GM12801 (cell line): ENCODE results near the gene DGKD.

Experiments
- TF ChIP-seq, protein P1 (sequence below): IDR thresholded peaks from one replicate; pipeline ENCODE4 v1.5.1; 2011; ENCODE audit warnings: control low read depth; ENCODE audit not compliant: insufficient read length; ENCODE audit errors: extremely low read depth

The DGKD gene

DNA sequence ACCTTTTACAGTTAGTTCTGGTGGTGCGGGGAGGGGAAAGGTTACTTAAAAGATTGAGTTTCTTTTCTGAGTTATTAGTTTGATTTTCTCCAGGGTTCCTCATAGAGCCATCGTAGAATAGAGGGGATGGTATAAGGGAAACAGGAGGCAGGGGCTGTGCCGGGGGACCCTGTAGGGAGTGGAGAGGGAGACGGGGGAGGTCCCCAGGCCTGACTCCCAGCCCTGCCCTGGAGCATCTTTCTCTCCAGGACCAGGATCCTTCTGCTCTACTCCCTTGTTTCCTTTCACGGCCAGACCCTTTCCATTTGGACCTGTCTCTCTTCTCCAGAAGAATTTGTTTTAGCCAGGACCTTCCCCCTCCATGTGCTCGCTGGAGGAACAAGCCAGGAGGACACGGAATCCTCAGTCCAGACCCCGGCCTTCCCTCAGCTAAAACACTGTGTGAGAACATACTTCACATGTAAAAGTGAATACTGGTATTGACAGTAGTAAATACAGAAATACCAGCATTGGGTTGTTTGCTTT, 35.4 kb downstream of the DGKD start:
- TF ChIP-seq, protein P1, sequence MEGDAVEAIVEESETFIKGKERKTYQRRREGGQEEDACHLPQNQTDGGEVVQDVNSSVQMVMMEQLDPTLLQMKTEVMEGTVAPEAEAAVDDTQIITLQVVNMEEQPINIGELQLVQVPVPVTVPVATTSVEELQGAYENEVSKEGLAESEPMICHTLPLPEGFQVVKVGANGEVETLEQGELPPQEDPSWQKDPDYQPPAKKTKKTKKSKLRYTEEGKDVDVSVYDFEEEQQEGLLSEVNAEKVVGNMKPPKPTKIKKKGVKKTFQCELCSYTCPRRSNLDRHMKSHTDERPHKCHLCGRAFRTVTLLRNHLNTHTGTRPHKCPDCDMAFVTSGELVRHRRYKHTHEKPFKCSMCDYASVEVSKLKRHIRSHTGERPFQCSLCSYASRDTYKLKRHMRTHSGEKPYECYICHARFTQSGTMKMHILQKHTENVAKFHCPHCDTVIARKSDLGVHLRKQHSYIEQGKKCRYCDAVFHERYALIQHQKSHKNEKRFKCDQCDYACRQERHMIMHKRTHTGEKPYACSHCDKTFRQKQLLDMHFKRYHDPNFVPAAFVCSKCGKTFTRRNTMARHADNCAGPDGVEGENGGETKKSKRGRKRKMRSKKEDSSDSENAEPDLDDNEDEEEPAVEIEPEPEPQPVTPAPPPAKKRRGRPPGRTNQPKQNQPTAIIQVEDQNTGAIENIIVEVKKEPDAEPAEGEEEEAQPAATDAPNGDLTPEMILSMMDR: no peak

DNA sequence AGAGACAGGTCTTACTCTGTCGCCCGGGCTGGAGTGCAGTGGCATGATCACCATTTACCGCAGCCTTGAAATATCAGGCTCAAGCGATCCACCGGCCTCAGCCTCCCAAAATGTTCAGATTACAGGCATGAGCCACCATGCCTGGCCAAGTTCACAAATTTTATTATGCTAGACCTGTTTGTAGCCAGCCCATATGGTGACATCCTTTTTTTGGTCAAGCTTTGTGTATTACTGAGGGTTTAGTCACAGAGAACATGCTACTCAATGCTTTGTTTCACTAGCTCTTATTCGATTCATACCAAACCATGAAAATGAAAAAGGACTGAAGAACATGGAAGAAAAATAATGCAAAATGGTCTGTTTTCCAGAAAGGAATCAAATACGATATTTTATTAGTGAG, 41.4 kb downstream of the DGKD start:
- TF ChIP-seq, protein P1: no peak

DNA sequence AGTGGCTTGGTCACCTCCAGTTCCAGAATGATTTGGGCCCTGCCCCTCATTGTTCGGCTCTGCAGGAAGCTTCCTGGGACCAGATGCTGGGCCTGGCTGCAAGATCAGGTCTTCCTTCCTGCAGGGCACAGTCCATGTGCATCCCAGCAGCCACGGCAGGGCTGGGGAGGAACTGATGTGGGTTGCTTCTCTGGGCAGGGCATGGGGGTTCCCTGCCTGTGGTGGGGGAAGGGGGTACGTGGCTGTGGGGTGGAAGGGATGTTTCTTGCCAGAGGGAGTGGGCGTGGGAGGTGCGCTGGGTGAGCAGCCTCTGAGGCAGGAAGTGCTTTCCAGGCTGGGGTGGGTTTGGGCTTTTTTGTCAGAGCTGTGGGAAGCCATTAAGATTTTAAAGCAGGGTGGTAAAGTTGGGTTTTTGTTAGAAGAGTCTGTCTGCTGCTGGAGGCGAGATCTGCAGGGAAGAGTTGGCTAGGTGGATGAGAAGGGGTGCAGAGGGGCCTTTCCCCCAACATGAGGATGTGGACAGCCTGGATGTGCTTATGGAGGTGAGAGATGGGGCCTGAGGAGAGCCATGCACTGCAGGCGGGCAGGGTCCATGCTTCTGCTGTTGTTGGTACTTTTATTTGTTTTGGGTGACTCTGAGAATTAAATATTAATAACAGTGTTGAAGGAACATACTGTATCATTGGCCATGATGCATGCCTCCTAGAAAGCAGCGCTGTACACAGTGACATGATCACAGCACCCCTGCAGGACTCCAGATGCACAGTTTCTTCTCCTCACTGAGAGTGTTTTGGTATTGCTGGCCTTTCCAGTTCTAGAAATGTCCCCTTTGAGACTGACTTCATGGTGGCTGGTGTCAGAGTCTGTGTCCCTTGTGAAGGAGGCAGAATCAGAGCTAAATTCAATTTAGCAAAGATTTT, 45.3 kb downstream of the DGKD start:
- TF ChIP-seq, protein P1: no peak

- TF ChIP-seq, protein P1: no peak
These were observed 46.0 kb downstream of the DGKD start for GRCh38 chr2:233400341-233400740.

DNA sequence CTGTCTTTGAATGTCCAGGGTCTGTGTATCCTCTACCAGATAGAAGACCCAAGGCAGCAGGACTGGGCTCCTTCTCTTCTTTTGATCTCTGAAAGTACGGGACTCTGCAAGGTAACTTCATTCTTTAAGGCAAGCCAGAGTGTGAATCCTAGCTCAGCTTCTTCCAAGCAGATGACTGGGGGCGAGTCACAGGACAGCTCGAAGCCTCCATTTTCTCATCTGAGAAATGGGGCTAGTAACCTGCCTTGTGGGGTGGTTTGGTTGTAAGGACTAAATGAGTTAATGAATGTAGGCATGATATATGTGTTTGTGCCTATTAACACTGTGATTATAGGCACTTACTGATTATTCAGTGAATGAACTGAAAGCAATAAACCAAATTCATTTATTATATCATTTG, 46.7 kb downstream of the DGKD start:
- TF ChIP-seq, protein P1: no peak

GRCh38 chr2:233402346-233402745, 48.1 kb downstream of the DGKD start:
- TF ChIP-seq, protein P1: no peak

- TF ChIP-seq, protein P1: no peak
These were observed 48.5 kb downstream of the DGKD start for GRCh38 chr2:233402789-233403188.
